ENCODE measurements around the gene MAP3K5. TPM values are rescaled to one million over a fixed set of nuclear protein-coding genes. Genes with fewer than 3 reads are reported as not detected.

Gene MAP3K5
- total and polyA plus RNA-seq, 9 of the 15 experiments (the other 6 are each of a cell fraction or from before 2014, with no cell fraction given) = 2.2 to 13.0 (median 9.9) TPM

DNA sequence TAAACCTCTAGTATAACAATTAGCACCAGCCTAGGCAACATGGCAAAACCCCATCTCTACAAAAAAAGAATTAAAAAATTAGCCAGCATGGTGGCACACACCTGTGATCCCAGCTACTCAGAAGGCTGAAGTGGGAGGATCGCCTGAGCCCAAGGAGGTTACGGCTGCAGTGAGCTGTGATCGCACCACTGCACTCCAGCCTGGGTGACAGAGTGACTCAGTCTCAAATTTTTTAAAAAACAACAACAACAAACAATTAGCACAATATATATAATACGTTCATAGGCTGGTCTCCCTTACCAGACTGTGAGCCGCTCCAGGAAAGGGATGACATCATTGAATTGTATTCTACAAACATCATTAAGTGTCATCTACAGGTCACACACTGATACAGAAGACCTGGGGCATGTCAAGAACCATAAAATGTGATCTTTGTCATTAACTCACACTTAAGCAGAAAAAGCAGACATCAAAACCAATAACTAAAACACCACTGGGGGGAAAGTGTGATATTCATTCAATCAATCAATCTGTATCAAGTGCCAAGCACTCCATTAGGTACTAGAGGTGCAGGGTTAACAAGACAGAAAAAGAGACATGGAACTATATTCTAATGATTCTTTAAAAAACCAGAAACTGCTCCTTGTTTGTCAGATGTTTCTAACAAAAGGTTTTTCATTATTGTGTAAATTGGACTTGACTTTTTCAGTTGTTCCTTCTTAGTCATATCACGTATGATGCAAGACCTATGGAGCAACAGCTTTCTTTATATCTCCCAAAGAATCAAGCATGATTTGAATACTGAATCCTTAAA is 17.8 kb downstream of the MAP3K5 start (continued):
- TF ChIP-seq, protein P1, sequence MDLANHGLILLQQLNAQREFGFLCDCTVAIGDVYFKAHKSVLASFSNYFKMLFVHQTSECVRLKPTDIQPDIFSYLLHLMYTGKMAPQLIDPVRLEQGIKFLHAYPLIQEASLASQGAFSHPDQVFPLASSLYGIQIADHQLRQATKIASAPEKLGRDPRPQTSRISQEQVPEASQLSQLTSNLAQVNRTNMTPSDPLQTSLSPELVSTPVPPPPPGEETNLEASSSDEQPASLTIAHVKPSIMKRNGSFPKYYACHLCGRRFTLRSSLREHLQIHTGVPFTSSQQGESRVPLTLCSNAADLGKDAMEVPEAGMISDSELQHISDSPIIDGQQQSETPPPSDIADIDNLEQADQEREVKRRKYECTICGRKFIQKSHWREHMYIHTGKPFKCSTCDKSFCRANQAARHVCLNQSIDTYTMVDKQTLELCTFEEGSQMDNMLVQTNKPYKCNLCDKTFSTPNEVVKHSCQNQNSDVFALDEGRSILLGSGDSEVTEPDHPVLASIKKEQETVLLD (IDR thresholded peaks at IDR 0.05) = no peak
- no peak for TF ChIP-seq ZNF174 (CRISPR knock-in tag; IDR thresholded peaks at IDR 0.05)
- TF ChIP-seq, protein P2, sequence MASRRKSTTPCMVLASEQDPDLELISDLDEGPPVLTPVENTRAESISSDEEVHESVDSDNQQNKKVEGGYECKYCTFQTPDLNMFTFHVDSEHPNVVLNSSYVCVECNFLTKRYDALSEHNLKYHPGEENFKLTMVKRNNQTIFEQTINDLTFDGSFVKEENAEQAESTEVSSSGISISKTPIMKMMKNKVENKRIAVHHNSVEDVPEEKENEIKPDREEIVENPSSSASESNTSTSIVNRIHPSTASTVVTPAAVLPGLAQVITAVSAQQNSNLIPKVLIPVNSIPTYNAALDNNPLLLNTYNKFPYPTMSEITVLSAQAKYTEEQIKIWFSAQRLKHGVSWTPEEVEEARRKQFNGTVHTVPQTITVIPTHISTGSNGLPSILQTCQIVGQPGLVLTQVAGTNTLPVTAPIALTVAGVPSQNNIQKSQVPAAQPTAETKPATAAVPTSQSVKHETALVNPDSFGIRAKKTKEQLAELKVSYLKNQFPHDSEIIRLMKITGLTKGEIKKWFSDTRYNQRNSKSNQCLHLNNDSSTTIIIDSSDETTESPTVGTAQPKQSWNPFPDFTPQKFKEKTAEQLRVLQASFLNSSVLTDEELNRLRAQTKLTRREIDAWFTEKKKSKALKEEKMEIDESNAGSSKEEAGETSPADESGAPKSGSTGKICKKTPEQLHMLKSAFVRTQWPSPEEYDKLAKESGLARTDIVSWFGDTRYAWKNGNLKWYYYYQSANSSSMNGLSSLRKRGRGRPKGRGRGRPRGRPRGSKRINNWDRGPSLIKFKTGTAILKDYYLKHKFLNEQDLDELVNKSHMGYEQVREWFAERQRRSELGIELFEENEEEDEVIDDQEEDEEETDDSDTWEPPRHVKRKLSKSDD (conservative IDR thresholded peaks at IDR 0.05; ENCODE audit: low read length) = no peak
- no peak for TF ChIP-seq GATAD2A (IDR thresholded peaks at IDR 0.05)
- TF ChIP-seq, protein P3, sequence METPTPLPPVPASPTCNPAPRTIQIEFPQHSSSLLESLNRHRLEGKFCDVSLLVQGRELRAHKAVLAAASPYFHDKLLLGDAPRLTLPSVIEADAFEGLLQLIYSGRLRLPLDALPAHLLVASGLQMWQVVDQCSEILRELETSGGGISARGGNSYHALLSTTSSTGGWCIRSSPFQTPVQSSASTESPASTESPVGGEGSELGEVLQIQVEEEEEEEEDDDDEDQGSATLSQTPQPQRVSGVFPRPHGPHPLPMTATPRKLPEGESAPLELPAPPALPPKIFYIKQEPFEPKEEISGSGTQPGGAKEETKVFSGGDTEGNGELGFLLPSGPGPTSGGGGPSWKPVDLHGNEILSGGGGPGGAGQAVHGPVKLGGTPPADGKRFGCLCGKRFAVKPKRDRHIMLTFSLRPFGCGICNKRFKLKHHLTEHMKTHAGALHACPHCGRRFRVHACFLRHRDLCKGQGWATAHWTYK (CRISPR knock-in tag; IDR thresholded peaks at IDR 0.05) = peak; percentile 68; the same call in 1 of the 2 replicates
- TF ChIP-seq NFYB (IDR thresholded peaks at IDR 0.05; ENCODE audit: extremely low read depth, insufficient read length) = no peak
- TF ChIP-seq, protein P4, sequence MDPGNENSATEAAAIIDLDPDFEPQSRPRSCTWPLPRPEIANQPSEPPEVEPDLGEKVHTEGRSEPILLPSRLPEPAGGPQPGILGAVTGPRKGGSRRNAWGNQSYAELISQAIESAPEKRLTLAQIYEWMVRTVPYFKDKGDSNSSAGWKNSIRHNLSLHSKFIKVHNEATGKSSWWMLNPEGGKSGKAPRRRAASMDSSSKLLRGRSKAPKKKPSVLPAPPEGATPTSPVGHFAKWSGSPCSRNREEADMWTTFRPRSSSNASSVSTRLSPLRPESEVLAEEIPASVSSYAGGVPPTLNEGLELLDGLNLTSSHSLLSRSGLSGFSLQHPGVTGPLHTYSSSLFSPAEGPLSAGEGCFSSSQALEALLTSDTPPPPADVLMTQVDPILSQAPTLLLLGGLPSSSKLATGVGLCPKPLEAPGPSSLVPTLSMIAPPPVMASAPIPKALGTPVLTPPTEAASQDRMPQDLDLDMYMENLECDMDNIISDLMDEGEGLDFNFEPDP (CRISPR knock-in tag; IDR thresholded peaks at IDR 0.05) = no peak
- TF ChIP-seq, protein P5, sequence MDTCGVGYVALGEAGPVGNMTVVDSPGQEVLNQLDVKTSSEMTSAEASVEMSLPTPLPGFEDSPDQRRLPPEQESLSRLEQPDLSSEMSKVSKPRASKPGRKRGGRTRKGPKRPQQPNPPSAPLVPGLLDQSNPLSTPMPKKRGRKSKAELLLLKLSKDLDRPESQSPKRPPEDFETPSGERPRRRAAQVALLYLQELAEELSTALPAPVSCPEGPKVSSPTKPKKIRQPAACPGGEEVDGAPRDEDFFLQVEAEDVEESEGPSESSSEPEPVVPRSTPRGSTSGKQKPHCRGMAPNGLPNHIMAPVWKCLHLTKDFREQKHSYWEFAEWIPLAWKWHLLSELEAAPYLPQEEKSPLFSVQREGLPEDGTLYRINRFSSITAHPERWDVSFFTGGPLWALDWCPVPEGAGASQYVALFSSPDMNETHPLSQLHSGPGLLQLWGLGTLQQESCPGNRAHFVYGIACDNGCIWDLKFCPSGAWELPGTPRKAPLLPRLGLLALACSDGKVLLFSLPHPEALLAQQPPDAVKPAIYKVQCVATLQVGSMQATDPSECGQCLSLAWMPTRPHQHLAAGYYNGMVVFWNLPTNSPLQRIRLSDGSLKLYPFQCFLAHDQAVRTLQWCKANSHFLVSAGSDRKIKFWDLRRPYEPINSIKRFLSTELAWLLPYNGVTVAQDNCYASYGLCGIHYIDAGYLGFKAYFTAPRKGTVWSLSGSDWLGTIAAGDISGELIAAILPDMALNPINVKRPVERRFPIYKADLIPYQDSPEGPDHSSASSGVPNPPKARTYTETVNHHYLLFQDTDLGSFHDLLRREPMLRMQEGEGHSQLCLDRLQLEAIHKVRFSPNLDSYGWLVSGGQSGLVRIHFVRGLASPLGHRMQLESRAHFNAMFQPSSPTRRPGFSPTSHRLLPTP (IDR thresholded peaks at IDR 0.05; ENCODE audit: borderline replicate concordance, extremely low read depth, insufficient read length) = no peak
- TF ChIP-seq, protein P6, sequence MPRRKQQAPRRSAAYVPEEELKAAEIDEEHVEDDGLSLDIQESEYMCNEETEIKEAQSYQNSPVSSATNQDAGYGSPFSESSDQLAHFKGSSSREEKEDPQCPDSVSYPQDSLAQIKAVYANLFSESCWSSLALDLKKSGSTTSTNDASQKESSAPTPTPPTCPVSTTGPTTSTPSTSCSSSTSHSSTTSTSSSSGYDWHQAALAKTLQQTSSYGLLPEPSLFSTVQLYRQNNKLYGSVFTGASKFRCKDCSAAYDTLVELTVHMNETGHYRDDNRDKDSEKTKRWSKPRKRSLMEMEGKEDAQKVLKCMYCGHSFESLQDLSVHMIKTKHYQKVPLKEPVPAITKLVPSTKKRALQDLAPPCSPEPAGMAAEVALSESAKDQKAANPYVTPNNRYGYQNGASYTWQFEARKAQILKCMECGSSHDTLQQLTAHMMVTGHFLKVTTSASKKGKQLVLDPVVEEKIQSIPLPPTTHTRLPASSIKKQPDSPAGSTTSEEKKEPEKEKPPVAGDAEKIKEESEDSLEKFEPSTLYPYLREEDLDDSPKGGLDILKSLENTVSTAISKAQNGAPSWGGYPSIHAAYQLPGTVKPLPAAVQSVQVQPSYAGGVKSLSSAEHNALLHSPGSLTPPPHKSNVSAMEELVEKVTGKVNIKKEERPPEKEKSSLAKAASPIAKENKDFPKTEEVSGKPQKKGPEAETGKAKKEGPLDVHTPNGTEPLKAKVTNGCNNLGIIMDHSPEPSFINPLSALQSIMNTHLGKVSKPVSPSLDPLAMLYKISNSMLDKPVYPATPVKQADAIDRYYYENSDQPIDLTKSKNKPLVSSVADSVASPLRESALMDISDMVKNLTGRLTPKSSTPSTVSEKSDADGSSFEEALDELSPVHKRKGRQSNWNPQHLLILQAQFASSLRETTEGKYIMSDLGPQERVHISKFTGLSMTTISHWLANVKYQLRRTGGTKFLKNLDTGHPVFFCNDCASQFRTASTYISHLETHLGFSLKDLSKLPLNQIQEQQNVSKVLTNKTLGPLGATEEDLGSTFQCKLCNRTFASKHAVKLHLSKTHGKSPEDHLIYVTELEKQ (CRISPR knock-in tag; IDR thresholded peaks at IDR 0.05) = no peak
- TF ChIP-seq, protein P7, sequence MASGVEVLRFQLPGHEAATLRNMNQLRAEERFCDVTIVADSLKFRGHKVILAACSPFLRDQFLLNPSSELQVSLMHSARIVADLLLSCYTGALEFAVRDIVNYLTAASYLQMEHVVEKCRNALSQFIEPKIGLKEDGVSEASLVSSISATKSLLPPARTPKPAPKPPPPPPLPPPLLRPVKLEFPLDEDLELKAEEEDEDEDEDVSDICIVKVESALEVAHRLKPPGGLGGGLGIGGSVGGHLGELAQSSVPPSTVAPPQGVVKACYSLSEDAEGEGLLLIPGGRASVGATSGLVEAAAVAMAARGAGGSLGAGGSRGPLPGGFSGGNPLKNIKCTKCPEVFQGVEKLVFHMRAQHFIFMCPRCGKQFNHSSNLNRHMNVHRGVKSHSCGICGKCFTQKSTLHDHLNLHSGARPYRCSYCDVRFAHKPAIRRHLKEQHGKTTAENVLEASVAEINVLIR (CRISPR knock-in tag; IDR thresholded peaks at IDR 0.05) = no peak
